Measurements from ENCODE around the gene EID1.
"Not testable (repeated sequence)": the region's sequence is repeated elsewhere in the genome, so short reads cannot be mapped to it uniquely, and the experiment has no call there.

EID1 gene

DNA sequence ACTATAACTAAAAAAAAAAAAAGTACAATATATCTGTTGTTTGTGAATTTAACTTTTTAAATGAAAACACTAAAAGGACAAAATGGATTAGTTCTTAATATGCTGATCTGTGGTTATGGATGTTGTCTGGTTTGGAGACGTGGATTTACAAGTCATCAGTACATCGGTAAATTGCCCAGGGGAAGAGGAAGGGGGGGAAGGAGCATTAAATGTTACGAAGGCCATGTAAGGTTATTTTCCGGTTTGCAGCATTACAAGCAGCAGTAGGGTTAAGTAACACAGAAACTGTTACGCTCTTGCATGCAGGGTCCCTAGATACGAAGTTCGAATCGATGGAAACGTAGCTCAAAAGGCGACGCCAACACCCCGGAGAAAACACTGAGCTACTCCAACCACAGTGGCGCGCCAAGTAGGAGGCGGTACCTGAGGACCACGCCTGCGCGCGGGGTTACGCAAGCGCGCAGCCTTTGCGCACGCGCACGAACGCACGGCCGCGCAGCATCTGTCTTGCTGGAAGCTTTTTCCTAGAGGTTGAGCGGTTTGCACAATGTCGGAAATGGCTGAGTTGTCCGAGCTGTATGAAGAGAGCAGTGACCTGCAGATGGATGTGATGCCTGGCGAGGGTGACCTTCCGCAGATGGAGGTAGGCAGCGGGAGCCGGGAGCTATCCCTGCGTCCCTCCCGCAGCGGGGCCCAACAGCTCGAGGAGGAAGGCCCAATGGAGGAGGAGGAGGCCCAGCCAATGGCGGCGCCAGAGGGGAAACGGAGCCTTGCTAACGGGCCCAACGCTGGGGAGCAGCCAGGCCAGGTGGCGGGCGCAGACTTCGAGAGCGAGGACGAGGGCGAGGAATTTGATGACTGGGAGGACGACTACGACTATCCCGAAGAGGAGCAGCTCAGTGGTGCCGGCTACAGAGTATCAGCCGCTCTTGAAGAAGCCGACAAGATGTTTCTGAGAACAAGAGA, at the start of gene EID1:
TSS of gene EID1 (plus strand) at position 505 of the 966 bp plus-strand sequence. CDS start at position 548, 43 bp downstream.
- peak; percentile 95 for DNase-seq (ENCODE audit: low spot score)

DNA sequence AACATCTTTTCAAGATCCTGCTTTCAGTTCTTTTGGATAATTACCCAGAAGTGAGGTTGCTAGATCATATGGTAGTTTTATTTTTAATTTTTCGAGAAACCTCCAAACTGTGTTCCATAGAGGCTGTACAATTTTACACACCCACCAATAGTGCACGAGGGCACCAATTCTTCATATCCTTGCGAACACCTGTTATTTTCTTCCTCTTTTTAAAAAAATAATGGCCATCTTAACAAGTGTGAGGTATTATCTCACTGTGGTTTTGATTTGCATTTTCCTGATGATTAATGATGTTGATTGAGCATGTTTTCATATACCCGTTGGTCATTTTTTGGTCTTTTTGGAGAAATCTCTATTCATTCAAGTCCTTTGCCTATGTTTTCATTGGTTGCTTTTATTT, 49.5 kb upstream of the EID1 start:
- no peak for DNase-seq (ENCODE audit: low spot score)

- no peak for DNase-seq (ENCODE audit: low spot score)
These were observed 49.0 kb upstream of the EID1 start for GRCh38 chr15:48828906-48829305.

DNA sequence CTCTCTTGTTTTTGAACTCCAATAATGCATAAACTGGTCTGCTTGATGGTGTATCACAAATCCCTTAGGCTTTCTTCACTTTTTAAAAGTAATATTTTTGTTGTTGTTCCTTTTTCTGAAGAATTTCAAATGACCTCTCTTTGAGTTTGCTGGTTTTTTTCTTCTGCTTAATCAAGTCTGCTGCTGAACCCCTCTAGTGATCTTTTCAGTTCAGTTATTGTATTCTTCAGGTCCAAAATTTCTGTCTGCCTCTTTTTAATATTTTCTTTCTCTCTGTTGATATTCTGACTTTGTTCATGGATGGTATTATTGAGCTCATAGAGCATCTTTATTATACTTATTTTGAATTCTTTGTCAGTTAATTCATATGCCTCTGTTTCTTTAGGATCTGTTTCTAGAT, 45.3 kb upstream of the EID1 start:
- DNase-seq (ENCODE audit: low spot score): no peak

GRCh38 chr15:48833526-48834239, 44.3 kb upstream of the EID1 start:
- DNase-seq (ENCODE audit: low spot score): no peak

- no peak for DNase-seq (ENCODE audit: low spot score)
These were observed 43.2 kb upstream of the EID1 start for GRCh38 chr15:48834756-48835155.

DNA sequence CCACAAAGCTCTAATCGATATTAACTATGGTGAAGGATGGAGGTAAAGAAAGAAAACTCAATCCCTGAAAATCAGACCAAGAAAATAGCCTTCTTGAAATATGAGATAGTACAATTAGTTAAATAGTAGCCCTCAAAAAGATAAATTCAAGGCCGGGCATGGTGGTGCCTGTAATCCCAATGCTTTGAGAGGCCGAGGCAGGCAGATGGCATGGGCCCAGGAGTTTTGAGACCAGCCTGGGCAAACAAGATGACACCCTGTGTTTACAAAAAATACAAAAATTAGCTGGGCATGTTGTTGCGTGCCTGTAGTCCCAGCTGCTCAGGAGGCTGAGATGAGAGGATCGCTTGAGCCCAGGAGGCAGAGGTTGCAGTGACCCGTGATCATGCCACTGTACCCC, 35.4 kb upstream of the EID1 start:
- no peak for DNase-seq (ENCODE audit: low spot score)

DNA sequence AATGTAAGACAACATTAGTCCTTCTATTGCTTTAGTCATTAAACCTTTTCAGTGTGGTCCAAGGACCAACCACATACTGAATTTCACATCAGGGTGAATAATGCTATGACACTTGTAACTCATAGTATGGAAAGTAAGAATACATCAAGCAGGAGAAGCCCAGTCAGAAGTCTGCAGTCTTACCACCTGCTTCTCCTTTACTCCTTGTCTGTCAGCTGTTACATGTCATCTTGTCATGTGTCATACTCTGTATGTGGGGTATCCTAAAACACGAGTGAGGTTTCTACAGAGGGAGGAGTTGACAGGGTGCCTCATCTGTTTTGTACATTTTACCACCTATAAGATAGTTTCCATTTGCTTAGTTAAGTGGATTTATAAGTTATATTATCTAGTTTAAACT, 32.8 kb upstream of the EID1 start:
- no peak for DNase-seq (ENCODE audit: low spot score)

DNA sequence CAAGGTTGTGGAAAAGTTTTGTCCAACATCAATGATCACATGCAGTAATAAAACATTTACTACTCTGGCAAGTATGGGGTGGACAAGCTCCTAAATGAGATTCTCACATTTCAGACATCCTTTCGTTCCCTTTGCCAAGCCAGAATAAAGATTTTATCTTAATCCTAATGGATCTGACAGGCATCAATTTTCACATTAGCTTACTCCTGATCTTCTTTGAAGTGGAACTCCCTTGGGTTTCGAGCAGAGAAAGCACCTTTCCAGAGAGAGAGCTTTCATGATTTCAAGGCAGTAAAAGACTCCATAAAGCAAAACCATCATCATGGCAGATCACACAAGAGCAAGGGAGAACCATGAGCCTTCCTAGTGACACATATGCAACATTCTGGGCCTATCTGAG, 27.3 kb upstream of the EID1 start:
- DNase-seq (ENCODE audit: low spot score): no peak

DNA sequence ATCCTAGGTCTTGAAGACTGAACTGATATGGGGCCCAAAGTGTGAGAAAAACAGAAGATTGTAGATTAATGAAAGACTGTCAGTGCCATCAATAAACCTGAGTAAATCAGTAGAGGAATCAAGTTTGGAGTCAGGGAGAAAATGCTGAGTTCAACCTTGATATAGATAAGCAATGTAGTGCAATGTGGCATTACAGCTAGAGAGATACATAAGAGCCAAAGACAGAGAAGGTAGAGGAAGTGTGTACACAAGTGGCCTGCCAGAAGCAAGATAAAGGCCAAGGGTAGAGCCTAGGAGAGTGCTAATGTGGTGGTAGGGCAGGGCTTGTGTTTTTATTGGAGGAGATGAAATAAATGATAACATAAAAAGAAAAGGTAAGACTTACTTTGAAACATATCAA, 26.0 kb upstream of the EID1 start:
- DNase-seq (ENCODE audit: low spot score): no peak

DNA sequence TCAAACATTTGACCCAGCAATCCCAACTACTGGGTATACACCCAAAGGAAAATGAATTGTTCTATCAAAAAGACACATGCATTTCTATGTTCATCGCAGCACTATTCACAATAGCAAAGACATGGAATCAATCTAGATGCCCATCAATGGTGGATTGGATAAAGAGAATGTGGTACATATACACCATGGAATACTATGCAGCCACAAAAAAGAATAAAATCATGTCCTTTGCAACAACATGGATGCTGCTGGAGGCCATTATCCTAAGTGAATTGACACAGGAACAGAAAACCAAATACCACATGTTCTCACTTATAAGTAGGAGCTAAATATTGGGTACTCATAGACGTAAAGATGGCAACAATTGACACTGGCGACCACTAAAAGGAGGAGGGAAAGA, 23.5 kb upstream of the EID1 start:
- DNase-seq (ENCODE audit: low spot score): not testable (repeated sequence)

DNA sequence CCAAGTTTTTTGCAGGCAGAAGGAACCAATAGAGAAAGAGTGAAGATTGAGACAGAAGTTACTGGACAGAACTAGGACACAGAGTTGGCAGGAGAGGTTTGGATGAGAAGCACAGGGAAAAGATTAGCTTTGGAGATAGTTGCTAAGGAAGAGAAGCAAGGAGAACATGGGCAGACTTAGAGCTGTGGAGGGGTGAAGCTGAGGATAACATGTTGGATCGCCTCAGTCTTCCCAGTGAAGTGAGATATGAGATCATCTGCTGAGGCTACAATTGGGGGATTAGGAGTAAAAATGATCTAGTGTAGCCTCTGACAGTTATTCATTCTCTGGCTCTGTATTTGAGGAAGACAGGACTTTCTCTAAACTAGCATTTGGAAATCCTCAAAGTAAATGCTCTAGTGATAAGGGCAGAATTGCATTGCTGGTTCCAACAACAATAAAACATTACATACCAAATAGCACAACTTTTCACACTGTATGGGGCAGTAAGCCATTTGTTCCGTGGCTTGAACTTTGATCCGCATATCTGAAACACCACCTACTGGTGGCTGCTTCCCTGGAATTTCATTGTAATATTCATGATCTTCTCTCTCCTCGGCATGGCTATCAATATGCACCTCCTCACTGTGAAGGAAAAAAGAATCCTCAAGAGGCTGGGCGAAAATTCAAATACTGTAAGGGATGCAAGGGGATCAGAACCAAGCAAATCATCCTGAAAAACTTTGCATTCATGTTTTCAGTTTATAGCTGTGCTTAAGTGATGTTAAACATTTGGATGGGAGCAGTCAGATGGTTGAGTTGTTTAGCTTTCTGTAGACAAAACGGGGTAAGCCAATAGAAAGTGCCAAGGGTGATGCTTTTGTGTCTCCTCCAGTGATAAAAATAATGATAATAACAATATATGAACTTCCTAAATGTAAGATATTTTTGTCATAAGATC, 22.2 kb upstream of the EID1 start:
- DNase-seq (ENCODE audit: low spot score): no peak

- no peak for DNase-seq (ENCODE audit: low spot score)
These were observed 21.0 kb upstream of the EID1 start for GRCh38 chr15:48856942-48857341.

DNA sequence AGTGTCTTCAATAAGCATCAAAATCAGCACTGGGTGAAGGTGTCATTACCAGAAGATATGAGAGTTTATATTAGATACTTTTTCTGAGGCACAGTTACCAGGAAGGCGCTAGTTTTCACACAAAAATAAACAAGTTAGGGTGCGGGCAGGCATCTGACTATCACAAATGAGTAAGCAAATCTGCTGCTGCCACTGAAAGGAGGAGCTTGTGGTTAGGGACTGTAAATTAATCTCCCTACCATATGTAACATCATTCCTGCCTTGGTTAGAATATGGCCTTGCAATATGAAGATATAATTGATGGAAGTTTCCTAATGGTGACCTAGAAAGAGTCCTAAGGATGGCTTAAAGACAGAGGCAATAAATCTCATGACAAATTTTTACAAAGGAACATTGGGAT, 19.5 kb upstream of the EID1 start:
- no peak for DNase-seq (ENCODE audit: low spot score)

GRCh38 chr15:48859426-48859825, 18.5 kb upstream of the EID1 start:
- DNase-seq (ENCODE audit: low spot score): no peak

- DNase-seq (ENCODE audit: low spot score): peak; percentile 69
These were observed 16.0 kb upstream of the EID1 start for GRCh38 chr15:48861813-48862431.

DNA sequence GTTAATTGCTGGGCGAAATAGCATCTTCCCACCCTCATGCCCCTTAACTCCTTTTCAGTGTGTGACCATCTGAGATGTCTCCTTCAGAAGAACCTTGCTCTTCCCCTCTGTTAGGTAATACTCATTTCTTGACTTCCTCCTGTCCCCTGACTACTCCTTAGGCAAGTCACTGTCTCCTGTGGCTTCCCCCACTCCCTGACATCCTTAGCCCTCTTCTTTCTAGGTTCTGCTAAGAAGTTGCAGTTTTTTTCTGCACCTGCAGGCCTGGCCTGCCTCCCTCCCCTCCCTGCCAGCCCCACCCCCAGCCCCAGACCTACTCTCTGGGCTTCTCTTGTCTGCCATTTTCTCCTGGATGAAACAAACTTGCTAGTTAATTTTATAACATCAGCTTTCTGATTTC, 15.2 kb upstream of the EID1 start:
- no peak for DNase-seq (ENCODE audit: low spot score)

DNA sequence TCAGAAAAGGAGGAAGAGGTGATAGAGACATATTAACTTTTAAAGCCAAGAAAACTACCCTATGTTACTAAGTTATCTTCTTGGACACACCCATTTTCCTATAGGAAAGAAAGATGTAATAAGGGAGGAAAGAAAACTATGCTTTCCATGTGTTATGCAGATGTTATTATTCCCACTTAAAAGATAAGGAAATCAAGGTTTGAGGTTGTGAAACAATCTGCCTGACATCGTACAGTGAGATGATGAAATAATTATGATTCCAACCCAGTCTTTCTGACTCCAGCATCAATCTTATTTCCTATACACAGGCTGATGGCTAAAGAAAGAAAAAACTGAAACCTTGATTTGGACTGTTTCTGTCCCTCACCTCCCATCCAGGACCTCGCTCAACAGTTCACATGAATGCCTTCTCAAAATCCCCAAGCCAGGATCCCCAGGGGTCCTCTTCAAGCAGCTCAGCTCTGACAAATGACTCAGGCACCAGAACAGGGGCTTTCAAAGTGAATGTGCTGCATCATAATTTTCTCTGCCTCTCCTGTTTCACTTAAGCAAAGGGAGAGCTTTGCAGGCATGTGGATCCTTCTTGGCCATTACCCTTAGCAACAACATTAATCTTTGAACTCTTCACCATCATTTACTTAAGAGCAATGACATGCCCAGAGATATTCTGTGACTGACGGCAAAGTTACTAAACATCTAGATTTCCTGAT, 12.4 kb upstream of the EID1 start:
- no peak for DNase-seq (ENCODE audit: low spot score)

DNA sequence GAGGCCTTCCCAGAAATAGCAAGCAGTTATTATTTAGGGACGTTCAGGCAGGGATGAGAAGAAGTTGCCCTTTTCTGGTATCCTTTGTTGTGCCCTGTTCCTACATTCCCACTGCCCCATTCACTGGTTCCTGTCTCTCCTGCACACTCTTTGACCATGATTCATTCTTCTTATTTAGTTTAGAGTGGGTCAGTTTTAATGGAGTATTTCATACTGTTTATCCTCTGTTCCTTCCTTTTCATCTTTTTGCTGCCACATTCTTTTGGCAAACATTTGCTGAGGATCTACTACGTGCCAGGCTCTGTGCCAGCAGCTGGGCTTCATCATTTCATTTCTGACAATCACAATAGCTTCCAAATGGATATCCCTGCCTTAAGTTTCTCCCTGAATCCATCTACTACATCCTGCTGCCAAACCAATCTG, 11.8 kb upstream of the EID1 start:
- no peak for DNase-seq (ENCODE audit: low spot score)

DNA sequence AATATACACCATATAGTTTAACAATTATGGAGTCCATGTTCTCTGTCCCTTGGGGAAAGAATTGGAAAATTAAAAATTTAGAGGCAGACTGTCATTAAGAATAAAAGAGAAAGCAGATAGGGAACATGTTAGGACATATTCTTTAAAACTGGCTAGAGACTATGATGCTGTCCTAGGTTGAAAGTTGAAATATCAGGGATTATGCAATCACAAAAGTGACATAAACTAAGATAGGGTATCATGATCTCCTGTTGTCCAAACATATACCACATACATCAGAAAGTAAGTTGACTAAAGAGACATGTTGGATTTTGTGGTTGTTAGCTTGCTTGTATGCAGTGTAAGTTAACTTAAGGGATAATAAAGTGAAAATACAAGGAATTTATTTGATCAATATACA, 9.9 kb upstream of the EID1 start:
- DNase-seq (ENCODE audit: low spot score): no peak

GRCh38 chr15:48868536-48868935, 9.4 kb upstream of the EID1 start:
- no peak for DNase-seq (ENCODE audit: low spot score)
